Mesenchymal stem cell (in vitro differentiated cells and primary cell): ENCODE data around the gene INS.
"Not testable (repeated sequence)": the region's sequence is repeated elsewhere in the genome, so short reads cannot be mapped to it uniquely, and the experiment has no call there.

Source experiments
- DNase-seq: peaks from one replicate; pipeline ENCODE4 v3.0.0-alpha.2; 2013
- H2AFZ ChIP-seq: one replicate; pipeline ENCODE4 v1.6.1; 2013; ENCODE audit warnings: low read depth, mild to moderate bottlenecking, control low read depth, inconsistent platforms, low read length, moderate library complexity
- H2AK5ac ChIP-seq: 2 replicates; pipeline ENCODE4 v1.6.1; 2013; ENCODE audit warnings: low read length, moderate library complexity, mild to moderate bottlenecking, inconsistent platforms; ENCODE audit not compliant: severe bottlenecking
- H2BK120ac ChIP-seq: one replicate; pipeline ENCODE4 v1.6.1; 2013; ENCODE audit warnings: low read depth, mild to moderate bottlenecking, inconsistent platforms, low read length, moderate library complexity
- H2BK12ac ChIP-seq, 2 experiments: one replicate each; pipeline ENCODE4 v1.6.1; 2013; ENCODE audit warnings: inconsistent platforms in 2 of 2, low read length in 2 of 2, mild to moderate bottlenecking in 2 of 2, moderate library complexity in 2 of 2, control low read depth in 1 of 2
- H2BK15ac ChIP-seq: one replicate; pipeline ENCODE4 v1.6.1; 2013; ENCODE audit warnings: mild to moderate bottlenecking, low read depth, inconsistent platforms; ENCODE audit not compliant: poor library complexity, severe bottlenecking
- H2BK5ac ChIP-seq: 2 replicates; pipeline ENCODE4 v1.6.1; 2013; ENCODE audit warnings: low read depth, mild to moderate bottlenecking, low read length, control low read depth, inconsistent platforms; ENCODE audit not compliant: poor library complexity, severe bottlenecking
- H3K14ac ChIP-seq, 2 experiments: one replicate each; pipeline ENCODE4 v1.6.1; 2013; ENCODE audit warnings: inconsistent platforms in 2 of 2, low read length in 2 of 2, control low read depth in 1 of 2, mild to moderate bottlenecking in 1 of 2, moderate library complexity in 1 of 2
- H3K18ac ChIP-seq, 2 experiments: one replicate each; pipeline ENCODE4 v1.6.1; 2013; ENCODE audit warnings: inconsistent platforms in 2 of 2, low read length in 2 of 2, control low read depth in 1 of 2, low read depth in 1 of 2, mild to moderate bottlenecking in 1 of 2
- H3K23ac ChIP-seq, 2 experiments: one replicate each; pipeline ENCODE4 v1.6.1; 2013; ENCODE audit warnings: inconsistent platforms in 2 of 2, low read length in 2 of 2, mild to moderate bottlenecking in 2 of 2, moderate library complexity in 2 of 2, control low read depth in 1 of 2
- H3K27ac ChIP-seq: 2 replicates; pipeline ENCODE4 v1.5.1; 2013; ENCODE audit warnings: mild to moderate bottlenecking, moderate library complexity, low read length, control low read depth, inconsistent platforms; ENCODE audit not compliant: poor library complexity, severe bottlenecking
- H3K27me3 ChIP-seq, 2 experiments: 2 replicates each; pipeline versions ENCODE4 v1.6.1 to v1.7.0; 2013; ENCODE audit warnings: low read length in 2 of 2, mild to moderate bottlenecking in 2 of 2, moderate library complexity in 2 of 2, control low read depth in 1 of 2, inconsistent platforms in 1 of 2; ENCODE audit not compliant: control insufficient read depth in 1 of 2, insufficient read depth in 1 of 2
- H3K36me3 ChIP-seq, 2 experiments: 2 replicates each; pipeline versions ENCODE4 v1.6.1 to v1.7.0; 2013; ENCODE audit warnings: low read length in 2 of 2, control low read depth in 1 of 2, inconsistent platforms in 1 of 2, low read depth in 1 of 2, mild to moderate bottlenecking in 1 of 2; ENCODE audit not compliant: insufficient read depth in 2 of 2, control insufficient read depth in 1 of 2
- H3K4ac ChIP-seq, 2 experiments: one replicate each; pipeline ENCODE4 v1.6.1; 2013; ENCODE audit warnings: inconsistent platforms in 2 of 2, low read length in 2 of 2, mild to moderate bottlenecking in 2 of 2, moderate library complexity in 2 of 2, control low read depth in 1 of 2, low read depth in 1 of 2
- H3K4me1 ChIP-seq: 2 replicates; pipeline ENCODE4 v1.6.1; 2013; ENCODE audit warnings: low read depth, low read length, control low read depth; ENCODE audit not compliant: control insufficient read depth, insufficient read depth
- H3K4me2 ChIP-seq: 2 replicates; pipeline ENCODE4 v1.6.1; 2013; ENCODE audit warnings: low read length, mild to moderate bottlenecking, inconsistent platforms; ENCODE audit not compliant: poor library complexity, severe bottlenecking
- H3K4me3 ChIP-seq, 2 experiments: 2 replicates each; pipeline versions ENCODE4 v1.5.1 to v1.7.0; 2013; ENCODE audit warnings: low read length in 2 of 2, mild to moderate bottlenecking in 2 of 2, control low read depth in 1 of 2, low read depth in 1 of 2; ENCODE audit not compliant: insufficient read depth in 1 of 2
- H3K79me1 ChIP-seq: replicated peaks from 2 replicates; pipeline ENCODE4 v1.6.1; 2013; ENCODE audit warnings: mild to moderate bottlenecking, control low read depth, low read length, inconsistent platforms; ENCODE audit not compliant: poor library complexity, severe bottlenecking
- H3K9ac ChIP-seq: 2 replicates; pipeline ENCODE4 v1.7.0; 2013; ENCODE audit warnings: mild to moderate bottlenecking, low read length, moderate library complexity
- H3K9me3 ChIP-seq: 2 replicates; pipeline ENCODE4 v1.7.0; 2013; ENCODE audit warnings: mild to moderate bottlenecking, low read length; ENCODE audit not compliant: control insufficient read depth
- H4K8ac ChIP-seq: one replicate; pipeline ENCODE4 v1.6.1; 2013; ENCODE audit warnings: inconsistent platforms, mild to moderate bottlenecking, low read length, moderate library complexity
- H4K91ac ChIP-seq: one replicate; pipeline ENCODE4 v1.6.1; 2013; ENCODE audit warnings: mild to moderate bottlenecking, low read length, inconsistent platforms
- WGBS: methylation state at CpG from one replicate; pipeline ENCODE4 v1.1.7; 2013; ENCODE audit warnings: mixed read lengths; 5-methylcytosine and 5-hydroxymethylcytosine counted together

INS gene

DNA sequence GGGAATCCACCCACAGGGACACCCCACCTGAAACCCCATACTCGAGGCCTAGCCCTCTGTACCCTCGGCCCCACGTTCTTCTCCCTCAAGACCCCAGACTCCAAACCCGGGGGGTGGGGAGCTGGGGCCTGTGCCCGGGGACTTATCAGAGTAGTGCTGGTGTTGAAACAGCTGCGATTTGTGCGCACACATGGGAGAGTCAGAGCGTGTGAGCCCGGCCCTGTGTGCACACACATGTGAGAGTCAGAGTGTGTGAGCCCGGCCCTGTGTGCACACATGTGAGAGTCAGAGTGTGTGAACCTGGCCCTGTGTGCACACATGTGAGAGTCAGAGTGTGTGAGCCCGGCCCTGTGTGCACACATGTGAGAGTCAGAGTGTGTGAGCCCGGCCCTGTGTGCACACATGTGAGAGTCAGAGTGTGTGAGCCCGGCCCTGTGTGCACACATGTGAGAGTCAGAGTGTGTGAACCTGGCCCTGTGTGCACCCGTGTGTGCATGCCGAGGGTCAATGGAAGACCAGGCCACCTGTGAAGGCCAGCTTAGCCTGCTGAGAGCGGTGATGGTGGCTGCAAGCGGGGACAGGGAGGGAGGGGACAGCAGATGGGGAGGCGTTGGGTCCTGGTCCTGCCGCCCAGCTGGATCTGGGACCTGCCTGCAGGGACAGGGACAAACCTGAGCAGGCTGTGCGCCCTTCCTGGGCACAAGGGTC lies 33.0 kb upstream of the INS start:
- not testable (repeated sequence) for H2AFZ ChIP-seq, H3K18ac ChIP-seq, H3K9me3 ChIP-seq, H2BK15ac ChIP-seq, H4K8ac ChIP-seq, H2BK120ac ChIP-seq, H3K4ac ChIP-seq, H3K4me2 ChIP-seq, H3K4me1 ChIP-seq, H3K27ac ChIP-seq, H2AK5ac ChIP-seq, H3K9ac ChIP-seq, H4K91ac ChIP-seq, H3K14ac ChIP-seq, H3K36me3 ChIP-seq, H3K23ac ChIP-seq, H2BK12ac ChIP-seq, DNase-seq, H2BK5ac ChIP-seq, H3K4me3 ChIP-seq, H3K79me1 ChIP-seq
- peaks cover 21 to 69% of the 10 kb centered on the region in 2 experiments for H3K27me3 ChIP-seq
- WGBS: 67% methylated on average over 15 of the region's 20 CpGs

DNA sequence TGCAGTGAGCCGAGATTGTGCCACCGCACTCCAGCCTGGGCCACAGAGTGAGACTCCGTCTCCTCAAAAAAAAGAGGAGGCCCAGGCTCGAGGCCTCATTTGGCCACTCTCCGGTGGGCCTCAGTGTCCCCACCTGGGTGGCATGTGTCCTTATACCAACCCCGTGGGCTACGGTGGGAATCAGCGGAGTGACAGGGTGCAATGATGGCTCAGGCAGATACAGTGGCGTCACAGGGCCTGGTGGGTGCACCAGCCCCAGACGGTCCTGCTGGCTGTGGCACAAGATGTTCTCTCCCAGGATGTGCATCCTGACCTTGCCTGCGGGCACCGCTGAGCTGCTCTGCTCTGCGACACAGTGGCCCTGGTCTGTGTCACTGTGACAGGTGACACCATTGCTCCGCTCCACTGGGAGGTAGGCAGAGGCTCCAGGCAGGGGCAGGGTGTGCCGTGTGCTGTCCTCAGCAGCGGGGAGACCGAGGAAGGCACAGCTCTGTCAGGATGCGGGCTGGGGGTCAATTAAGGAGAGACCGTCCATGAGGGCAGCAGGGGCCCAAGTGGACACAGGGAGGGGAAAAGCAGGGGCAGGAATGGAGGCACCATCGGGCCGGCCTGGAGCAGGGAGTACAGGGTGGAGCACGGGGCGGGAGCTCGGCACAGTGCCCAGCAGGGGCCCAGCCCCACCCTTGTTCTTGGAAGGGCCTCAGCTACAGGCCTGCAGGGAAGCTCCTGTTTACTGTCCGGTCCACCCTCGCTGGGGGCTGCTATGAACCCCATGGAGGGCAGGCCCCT lies 32.3 kb upstream of the INS start:
- no peak overlapping the region for H3K18ac ChIP-seq
- H2BK12ac ChIP-seq: no peak overlapping the region
- no peak overlapping the region for H2BK15ac ChIP-seq
- H3K4me2 ChIP-seq: no peak overlapping the region
- H3K14ac ChIP-seq: no peak overlapping the region
- no peak overlapping the region for H3K23ac ChIP-seq
- no peak overlapping the region for H4K91ac ChIP-seq
- H3K4me1 ChIP-seq: peaks cover 5% of the 10 kb centered on the region
- no peak for DNase-seq
- no peak overlapping the region for H3K27ac ChIP-seq
- H2BK5ac ChIP-seq: no peak overlapping the region
- H3K27me3 ChIP-seq: peaks cover 21 to 73% of the 10 kb centered on the region in 2 experiments
- H3K9me3 ChIP-seq: no peaks in the 10 kb centered on the region
- no peak overlapping the region for H2AFZ ChIP-seq
- no peak overlapping the region for H2BK120ac ChIP-seq
- H3K9ac ChIP-seq: no peak overlapping the region
- 88% methylated on average over 26 of the region's 26 CpGs for WGBS
- H2AK5ac ChIP-seq: no peak overlapping the region
- no peak overlapping the region for H4K8ac ChIP-seq
- H3K36me3 ChIP-seq: peaks cover 0 to 3% of the 10 kb centered on the region in 2 experiments
- H3K4ac ChIP-seq: no peak overlapping the region
- no peaks in the 10 kb centered on the region for H3K79me1 ChIP-seq
- H3K4me3 ChIP-seq: no peak overlapping the region

DNA sequence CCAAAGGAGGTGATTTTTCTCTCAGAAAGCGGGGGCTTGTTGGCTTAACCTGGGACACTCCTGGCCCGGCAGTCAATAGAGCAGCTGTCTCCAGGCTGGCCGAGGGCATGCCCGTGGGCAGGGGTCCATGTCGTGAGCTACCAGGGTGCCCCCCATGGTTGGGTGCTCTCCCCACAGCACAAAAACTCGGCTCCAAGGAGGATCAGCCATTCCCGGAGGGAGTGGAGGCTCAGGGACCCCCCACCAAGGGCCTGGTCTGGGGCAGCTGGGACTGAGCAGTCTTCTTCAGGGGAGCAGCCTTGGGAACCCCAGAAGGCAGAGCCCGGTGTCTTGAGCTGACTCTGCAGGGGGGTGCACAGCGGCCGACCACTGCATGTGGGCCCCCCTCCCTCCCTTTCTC lies 31.4 kb upstream of the INS start:
- no peak overlapping the region for H2BK120ac ChIP-seq
- no peak overlapping the region for H3K27ac ChIP-seq
- WGBS: 73% methylated on average over 10 of the region's 10 CpGs

DNA sequence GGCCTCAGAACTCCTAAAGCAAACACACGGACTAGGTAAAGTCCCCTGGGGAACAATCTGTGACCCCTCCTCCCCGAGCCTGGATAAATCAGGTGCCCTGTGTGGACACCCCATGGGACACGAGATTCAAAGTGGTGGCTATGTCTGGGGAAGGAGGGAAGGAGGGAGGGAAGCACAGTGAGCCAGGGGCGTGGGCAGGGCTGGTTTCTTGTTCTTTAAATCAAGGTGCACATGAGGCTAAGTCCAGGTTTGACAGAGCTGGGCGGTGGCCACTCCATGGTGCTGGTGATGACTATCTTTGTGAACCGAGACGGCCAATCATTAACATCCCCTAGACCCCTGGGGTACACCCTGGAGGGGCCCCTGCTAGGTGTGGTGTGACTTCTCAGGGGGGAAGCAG lies 30.9 kb upstream of the INS start:
- no peak overlapping the region for H4K8ac ChIP-seq
- no peaks in the 10 kb centered on the region for H3K79me1 ChIP-seq
- no peak overlapping the region for H2BK12ac ChIP-seq
- no peak overlapping the region for H2BK15ac ChIP-seq
- no peak overlapping the region for H4K91ac ChIP-seq
- no peak overlapping the region for H2BK120ac ChIP-seq
- no peak overlapping the region for H3K9ac ChIP-seq
- no peak overlapping the region for H3K4me3 ChIP-seq
- 73% methylated on average over 7 of the region's 7 CpGs for WGBS
- H3K27me3 ChIP-seq: peaks cover 17 to 84% of the 10 kb centered on the region in 2 experiments
- H3K36me3 ChIP-seq: no peaks in the 10 kb centered on the region
- no peak overlapping the region for H2BK5ac ChIP-seq
- no peaks in the 10 kb centered on the region for H3K9me3 ChIP-seq
- no peak overlapping the region for H3K4me2 ChIP-seq
- peaks cover 7% of the 10 kb centered on the region for H3K4me1 ChIP-seq
- no peak overlapping the region for H3K4ac ChIP-seq
- H2AFZ ChIP-seq: no peak overlapping the region
- H2AK5ac ChIP-seq: no peak overlapping the region
- no peak overlapping the region for H3K18ac ChIP-seq
- no peak overlapping the region for H3K27ac ChIP-seq
- no peak for DNase-seq
- H3K14ac ChIP-seq: no peak overlapping the region
- no peak overlapping the region for H3K23ac ChIP-seq

More for the DNA sequence above, 31.4 kb upstream of the INS start:
- Histone ChIP-seq H2BK12ac (no peak overlapping the region), H3K18ac (no peak overlapping the region), H2BK15ac (no peak overlapping the region), H3K36me3 (no peaks in the 10 kb centered on the region), H3K4me2 (no peak overlapping the region), H2AFZ (no peak overlapping the region), H3K79me1 (no peaks in the 10 kb centered on the region), H3K23ac (no peak overlapping the region), H4K8ac (no peak overlapping the region), H3K4ac (no peak overlapping the region), H3K9ac (no peak overlapping the region), H4K91ac (no peak overlapping the region), H3K4me1 (peaks cover 4% of the 10 kb centered on the region), H2AK5ac (no peak overlapping the region), H3K4me3 (no peak overlapping the region), H2BK5ac (no peak overlapping the region), H3K27me3 (peaks cover 18 to 81% of the 10 kb centered on the region in 2 experiments), H3K9me3 (no peaks in the 10 kb centered on the region), H3K14ac (no peak overlapping the region)
- no peak for DNase-seq
